BE2C (cell line): Measurements from ENCODE around the gene PSMD13.
A peak's percentile ranks its signal among the peaks of the same experiment; 100 is the strongest.

Source experiments
- DNase-seq: peaks from one replicate; pipeline ENCODE4 v3.0.0-alpha.2; 2020
- H3K27me3 ChIP-seq: fragments of 250-450 bp; sonication (Bioruptor Pico); 2 replicates; pipeline ENCODE4 v1.5.1; 2020; ENCODE audit warnings: mild to moderate bottlenecking
- H3K36me3 ChIP-seq: fragments of 250-450 bp; sonication (Bioruptor Pico); 2 replicates; pipeline ENCODE4 v1.5.1; 2020; ENCODE audit warnings: mild to moderate bottlenecking
- H3K4me1 ChIP-seq: fragments of 250-450 bp; sonication (Bioruptor Pico); 2 replicates; pipeline ENCODE4 v1.5.1; 2020
- H3K4me3 ChIP-seq: 2 replicates; pipeline ENCODE4 v1.5.1; 2011; ENCODE audit warnings: low read depth, low read length
- H3K9me3 ChIP-seq: fragments of 250-450 bp; sonication (Bioruptor Pico); 2 replicates; pipeline ENCODE4 v1.5.1; 2020
- CTCF ChIP-seq: IDR thresholded peaks from 2 replicates; pipeline ENCODE4 v1.5.1; 2012; ENCODE audit warnings: mild to moderate bottlenecking, low read depth, low read length

Gene PSMD13

GRCh38 chr11:227824-228379 lies 8.9 kb upstream of the PSMD13 start:
- Histone ChIP-seq H3K27me3 (no peaks in the 10 kb centered on the region), H3K4me1 (no peaks in the 10 kb centered on the region), H3K9me3 (no peaks in the 10 kb centered on the region), H3K4me3 (no peak overlapping the region), H3K36me3 (no peaks in the 10 kb centered on the region)
- no peak for TF ChIP-seq CTCF
- no peak for DNase-seq

- Histone ChIP-seq H3K4me3 (no peak overlapping the region), H3K4me1 (no peaks in the 10 kb centered on the region), H3K36me3 (no peaks in the 10 kb centered on the region), H3K27me3 (no peaks in the 10 kb centered on the region), H3K9me3 (no peaks in the 10 kb centered on the region)
- no peak for DNase-seq
- TF ChIP-seq CTCF, result no peak
These were observed 6.3 kb upstream of the PSMD13 start for GRCh38 chr11:230431-230830.

GRCh38 chr11:232783-233565 lies 3.8 kb upstream of the PSMD13 start:
- no peak for DNase-seq
- no peaks in the 10 kb centered on the region for H3K27me3 ChIP-seq
- no peaks in the 10 kb centered on the region for H3K4me1 ChIP-seq
- no peak for TF ChIP-seq CTCF
- no peak overlapping the region for H3K4me3 ChIP-seq
- H3K36me3 ChIP-seq, result no peaks in the 10 kb centered on the region
- H3K9me3 ChIP-seq, result no peaks in the 10 kb centered on the region

- no peaks in the 10 kb centered on the region for H3K9me3 ChIP-seq
- no peak for DNase-seq
- no peaks in the 10 kb centered on the region for H3K4me1 ChIP-seq
- no peaks in the 10 kb centered on the region for H3K27me3 ChIP-seq
- no peaks in the 10 kb centered on the region; the same call in 1 of the 2 replicates for H3K36me3 ChIP-seq
- no peak for TF ChIP-seq CTCF
- H3K4me3 ChIP-seq, result peak overlapping the region; percentile 68
These were observed 1.6 kb upstream of the PSMD13 start for GRCh38 chr11:235180-235579.

- TF ChIP-seq CTCF, result no peak
- DNase-seq, result no peak
- no peaks in the 10 kb centered on the region; the same call in 1 of the 2 replicates for H3K36me3 ChIP-seq
These were observed 1.2 kb upstream of the PSMD13 start for GRCh38 chr11:235609-235996.

More at GRCh38 chr11:235609-235996, 1.2 kb upstream of the PSMD13 start:
- no peaks in the 10 kb centered on the region for H3K9me3 ChIP-seq
- H3K4me1 ChIP-seq, result no peaks in the 10 kb centered on the region
- no peaks in the 10 kb centered on the region for H3K27me3 ChIP-seq
- H3K4me3 ChIP-seq, result peak overlapping the region; percentile 68
